LNCaP clone FGC (cell line): Measurements from ENCODE around the gene DCLK1.

Source experiments
- DNase-seq: peaks from one replicate; pipeline ENCODE4 v3.0.0-alpha.2; 2011; ENCODE audit warnings: low read depth
- H3K4me3 ChIP-seq: 2 replicates; pipeline ENCODE4 v1.5.1; 2011; ENCODE audit warnings: mild to moderate bottlenecking, low read depth, low read length, control low read depth
- CTCF ChIP-seq: IDR thresholded peaks from 2 replicates; pipeline ENCODE4 v1.5.1; 2012; ENCODE audit warnings: mild to moderate bottlenecking; ENCODE audit not compliant: control insufficient read depth, insufficient read depth; ENCODE audit errors: extremely low read depth

DCLK1 gene

DNA sequence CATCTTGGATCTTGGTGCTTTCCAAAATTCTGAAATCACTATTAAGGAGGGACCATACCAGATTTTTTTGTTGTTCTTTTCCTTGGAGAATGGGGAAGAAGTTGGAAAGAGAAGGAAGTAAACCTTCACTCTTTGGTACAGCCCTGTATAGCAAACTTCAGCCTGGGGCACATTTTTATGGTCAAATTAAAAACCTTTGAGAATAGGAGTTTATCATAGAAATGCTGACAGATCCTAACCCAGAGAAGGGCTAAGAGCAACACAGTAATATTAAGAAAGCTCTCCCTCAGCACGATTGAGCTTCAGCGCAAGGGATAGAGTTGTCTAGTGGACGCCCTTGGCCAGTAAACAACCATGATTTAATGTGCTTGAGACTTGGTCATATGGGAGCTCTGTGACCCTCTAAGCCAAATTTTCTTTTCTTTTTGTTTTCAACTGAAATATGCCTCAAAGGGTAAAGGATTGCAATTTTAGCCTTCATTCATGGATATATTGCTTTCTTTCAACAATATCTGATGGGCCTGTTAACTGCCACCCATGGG is 360.4 kb downstream of the DCLK1 start:
- DNase-seq, result no peak
- no peak for TF ChIP-seq CTCF
- H3K4me3 ChIP-seq, result no peak overlapping the region

- TF ChIP-seq CTCF, result no peak
- DNase-seq, result no peak
Observed at GRCh38 chr13:35769812-35770211, 361.4 kb downstream of the DCLK1 start.

GRCh38 chr13:35768551-35768950 is 362.6 kb downstream of the DCLK1 start:
- no peak for TF ChIP-seq CTCF
- H3K4me3 ChIP-seq, result no peak overlapping the region
- no peak for DNase-seq

More at GRCh38 chr13:35769812-35770211, 361.4 kb downstream of the DCLK1 start:
- H3K4me3 ChIP-seq, result no peak overlapping the region

DNA sequence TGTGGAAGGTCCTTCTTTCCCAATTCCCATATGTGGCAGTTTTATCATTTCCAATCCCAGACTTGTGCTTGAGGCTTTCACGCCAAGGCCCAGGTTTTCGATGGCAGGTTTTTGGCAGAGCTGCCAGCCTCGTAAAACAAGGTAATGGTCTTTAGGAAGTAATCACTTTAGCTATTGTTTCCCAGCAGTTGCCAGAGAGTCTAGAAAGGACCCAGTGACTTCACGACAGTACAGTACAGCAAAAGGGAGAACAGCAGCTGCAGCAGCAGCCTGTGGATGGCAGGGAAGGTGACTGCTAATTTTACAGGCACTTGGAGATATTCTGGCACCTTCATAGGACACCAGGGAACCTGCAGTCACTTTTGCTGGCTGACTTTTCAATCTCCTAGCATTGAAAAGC is 363.1 kb downstream of the DCLK1 start:
- H3K4me3 ChIP-seq, result no peak overlapping the region
- no peak for TF ChIP-seq CTCF
- no peak for DNase-seq

DNA sequence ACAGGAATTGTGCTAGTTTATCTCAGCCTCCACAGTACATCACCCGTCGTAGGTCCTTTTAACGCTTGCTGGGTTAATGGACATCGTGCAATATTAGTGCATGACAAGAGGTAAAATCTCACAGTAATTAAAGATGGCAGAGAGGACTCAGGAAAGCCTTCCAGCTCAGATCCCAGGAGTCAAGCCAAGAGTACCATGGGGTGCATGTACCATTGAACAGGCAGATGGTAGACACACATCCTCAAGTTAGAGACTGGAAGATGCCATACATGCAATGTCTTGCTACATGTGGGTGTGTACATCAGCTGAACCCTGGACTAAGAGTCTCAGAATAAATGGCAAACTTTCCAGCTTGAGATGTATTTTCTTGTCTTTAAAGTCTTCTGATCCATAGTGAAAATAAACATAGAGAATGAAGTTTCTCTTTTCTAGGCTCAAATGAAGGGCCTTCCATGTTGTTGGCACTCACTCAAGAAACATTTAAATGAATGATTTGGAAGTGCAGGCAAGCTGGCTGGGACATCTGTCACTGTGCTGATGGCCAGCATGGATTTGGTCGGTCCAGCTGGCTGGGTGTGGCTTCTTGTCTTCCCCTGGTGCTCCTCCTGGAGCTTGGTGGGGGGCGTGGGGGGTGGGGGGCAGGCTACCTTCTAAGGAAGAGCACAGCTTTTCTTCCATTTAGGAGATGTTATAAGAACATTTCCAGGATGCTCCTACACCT is 363.8 kb downstream of the DCLK1 start:
- no peak for TF ChIP-seq CTCF
- H3K4me3 ChIP-seq, result no peak overlapping the region
- DNase-seq, result no peak

- TF ChIP-seq CTCF, result no peak
- DNase-seq, result no peak
- H3K4me3 ChIP-seq, result no peak overlapping the region
Observed at GRCh38 chr13:35766663-35767062, 364.5 kb downstream of the DCLK1 start.

- TF ChIP-seq CTCF, result no peak
- no peak for DNase-seq
- H3K4me3 ChIP-seq, result no peak overlapping the region
Observed at GRCh38 chr13:35765941-35766340, 365.2 kb downstream of the DCLK1 start.
